Airway epithelial cell (primary cell): ENCODE results near the gene GDPD2. TPM values are rescaled to one million over a fixed set of nuclear protein-coding genes. Genes with fewer than 3 reads are reported as not detected.

ENCODE experiments used
- total RNA-seq: library from RNA; depleted of rRNA; stranded (reverse); fragments of >200 nt; gene quantifications from 2 replicates; pipeline ENCODE4 v1.2.3, GENCODE V29; 2015

GDPD2 gene, protein sequence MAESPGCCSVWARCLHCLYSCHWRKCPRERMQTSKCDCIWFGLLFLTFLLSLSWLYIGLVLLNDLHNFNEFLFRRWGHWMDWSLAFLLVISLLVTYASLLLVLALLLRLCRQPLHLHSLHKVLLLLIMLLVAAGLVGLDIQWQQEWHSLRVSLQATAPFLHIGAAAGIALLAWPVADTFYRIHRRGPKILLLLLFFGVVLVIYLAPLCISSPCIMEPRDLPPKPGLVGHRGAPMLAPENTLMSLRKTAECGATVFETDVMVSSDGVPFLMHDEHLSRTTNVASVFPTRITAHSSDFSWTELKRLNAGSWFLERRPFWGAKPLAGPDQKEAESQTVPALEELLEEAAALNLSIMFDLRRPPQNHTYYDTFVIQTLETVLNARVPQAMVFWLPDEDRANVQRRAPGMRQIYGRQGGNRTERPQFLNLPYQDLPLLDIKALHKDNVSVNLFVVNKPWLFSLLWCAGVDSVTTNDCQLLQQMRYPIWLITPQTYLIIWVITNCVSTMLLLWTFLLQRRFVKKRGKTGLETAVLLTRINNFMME
- total RNA-seq, result 0.19 and 0.92 TPM in 2 replicates

DNA sequence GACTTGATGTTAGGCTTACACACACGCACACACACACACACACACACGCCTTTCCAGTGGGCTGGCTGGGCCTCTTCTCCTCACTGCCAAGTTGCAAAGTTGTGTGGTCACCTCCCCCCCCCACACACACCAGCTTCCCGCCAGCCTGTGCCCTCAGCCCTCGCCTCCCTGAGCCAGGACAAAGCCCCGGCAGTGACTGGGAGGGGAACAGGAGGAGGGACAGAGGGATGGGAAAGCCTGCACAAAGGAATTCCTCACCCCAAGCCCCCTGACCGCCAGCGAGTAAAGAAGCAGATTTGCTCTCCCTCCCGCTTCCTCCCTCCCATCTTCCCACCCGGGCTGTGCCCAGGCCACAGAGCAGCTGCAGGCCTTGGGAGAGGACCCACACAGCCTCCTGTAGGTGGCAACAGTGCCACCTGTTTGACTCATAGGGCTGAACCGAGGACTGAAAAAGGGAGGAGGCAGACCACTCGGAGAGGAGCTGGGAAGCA lies at the start of gene GDPD2:
TSS of gene GDPD2 (plus strand) at position 464 of the 491 bp plus-strand sequence. CDS start 1,671 bp downstream, outside the sequence.

DNA sequence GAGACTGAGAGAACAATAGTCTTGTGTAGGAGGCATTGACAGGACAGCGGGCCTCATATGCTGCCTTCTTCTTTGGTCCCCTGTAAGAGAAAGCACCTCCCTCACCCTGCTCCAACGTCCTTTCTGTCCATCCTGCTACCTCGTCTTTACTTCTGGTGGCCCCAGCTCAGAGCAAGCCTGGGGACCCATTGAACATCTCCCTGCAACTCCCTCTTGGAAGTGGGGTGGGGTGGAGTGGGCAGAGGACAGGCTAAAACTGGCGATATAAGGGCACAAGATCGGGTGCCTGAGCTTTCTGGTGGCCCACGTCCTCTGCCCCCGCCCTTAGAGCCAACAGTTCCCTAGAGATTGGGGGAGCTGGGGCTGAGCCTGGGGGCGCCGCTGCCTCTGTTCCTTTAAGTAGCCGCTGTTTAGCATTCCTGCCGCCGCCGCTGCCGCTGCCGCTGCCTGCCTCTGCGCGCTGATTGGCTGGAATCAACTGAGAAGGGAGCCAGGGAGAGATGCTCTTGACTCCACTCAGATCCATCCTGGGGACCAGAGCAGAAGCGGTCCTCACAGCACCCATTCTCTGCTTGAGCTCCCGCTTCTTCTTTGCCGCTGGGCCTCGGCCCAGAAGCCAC lies 21.3 kb downstream of the GDPD2 start, which contains the start of gene DLG3:
TSS of gene DLG3 (plus strand) at position 510 of the 620 bp plus-strand sequence. CDS start 367 bp downstream, outside the sequence.

Other genes starting within 250 kb of the GDPD2 start
- gene DGAT2L6, start 245.8 kb upstream of the GDPD2 start, total RNA-seq, result not detected in 2 replicates
- gene AWAT1, start 188.7 kb upstream of the GDPD2 start, total RNA-seq, result not detected in 2 replicates
- 0.21 TPM in 1 of 2 replicates, not detected in the other for gene P2RY4, start 163.1 kb upstream of the GDPD2 start, total RNA-seq
- gene ARR3, start 155.0 kb upstream of the GDPD2 start, total RNA-seq, result not detected in 2 replicates
- not detected in 2 replicates for gene RAB41, start 141.1 kb upstream of the GDPD2 start, total RNA-seq
- 52.3 and 58.8 TPM in 2 replicates for gene PDZD11, start 133.4 kb upstream of the GDPD2 start, total RNA-seq
- 9.3 and 11.4 TPM in 2 replicates for gene KIF4A, start 133.2 kb upstream of the GDPD2 start, total RNA-seq
- gene DLG3, start 21.5 kb downstream of the GDPD2 start, total RNA-seq, result 9.5 and 21.0 TPM in 2 replicates